ENCODE data around the gene SCN1A.

- TF ChIP-seq YY1 (IDR thresholded peaks at IDR 0.05; ENCODE audit: low read depth, low read length), result no peak
- TF ChIP-seq CBFB (IDR thresholded peaks at IDR 0.05; ENCODE audit: low read depth), result no peak
- TF ChIP-seq CTCF (IDR thresholded peaks at IDR 0.05 in 2 of 3, conservative IDR thresholded peaks at IDR 0.05 in 1 of 3; ENCODE audit: control insufficient read depth in 2 of 3, extremely low read depth in 1 of 3, insufficient read depth in 1 of 3, low read depth in 3 of 3, low read length in 3 of 3), result no peak
- TF ChIP-seq GABPA (IDR thresholded peaks at IDR 0.05; ENCODE audit: low read depth), result no peak
- no peak for TF ChIP-seq POLR2A (IDR thresholded peaks at IDR 0.05; ENCODE audit: low read depth, low read length)
These were observed 169.4 kb downstream of the SCN1A start for GRCh38 chr2:165958313-165958960.

All from GM12878 (cell line).